ENCODE measurements around the gene ALDH16A1. TPM values are rescaled to one million over a fixed set of nuclear protein-coding genes. Genes with fewer than 3 reads are reported as not detected.
A peak's percentile ranks its signal among the peaks of the same experiment; 100 is the strongest.
"Not testable (repeated sequence)": the region's sequence is repeated elsewhere in the genome, so short reads cannot be mapped to it uniquely, and the experiment has no call there.

The ALDH16A1 gene
- total RNA-seq, 2 donors from 2014 or later = 22.6 to 57.9 TPM

GRCh38 chr19:49442771-49443365, 10.2 kb upstream of the ALDH16A1 start:
- intact Hi-C loops (cut with DNase I) = loop anchor here (2.0 kb wide), 1 partner anchor 50 kb away; no protein-coding TSS in a partner anchor
- H3K9ac ChIP-seq (ENCODE audit: low read depth in 2 of 2, low read length in 2 of 2) = peak overlapping the region; percentile 63 to 68
- no peaks in the 10 kb centered on the region for H3K9me3 ChIP-seq
- H3K4me1 ChIP-seq = no peaks in the 10 kb centered on the region
- DNase-seq = peak; percentile 96
- H3K4me3 ChIP-seq = peak overlapping the region; percentile 79
- peaks cover 17% of the 10 kb centered on the region for H3K27me3 ChIP-seq
- H3K27ac ChIP-seq = peak overlapping the region; percentile 72
- no peak for TF ChIP-seq CTCF (IDR thresholded peaks at IDR 0.05)
- no peaks in the 10 kb centered on the region for H3K36me3 ChIP-seq

GRCh38 chr19:49443366-49444099, 9.5 kb upstream of the ALDH16A1 start:
- Histone ChIP-seq H3K9me3 (no peaks in the 10 kb centered on the region), H3K27me3 (peaks cover 13% of the 10 kb centered on the region), H3K4me3 (peak overlapping the region; percentile 79), H3K9ac (ENCODE audit: low read depth in 2 of 2, low read length in 2 of 2) (peak overlapping the region; percentile 63 to 68), H3K27ac (peak overlapping the region; percentile 72), H3K4me1 (no peaks in the 10 kb centered on the region), H3K36me3 (no peaks in the 10 kb centered on the region)
- DNase-seq = peak; percentile 95
- intact Hi-C loops (cut with DNase I) = loop anchor here (2.0 kb wide), 1 partner anchor 51 kb away; no protein-coding TSS in a partner anchor
- TF ChIP-seq CTCF (IDR thresholded peaks at IDR 0.05) = peak; percentile 72

- DNase-seq; H3K36me3 ChIP-seq; intact Hi-C loops (cut with DNase I); H3K27ac ChIP-seq; H3K4me3 ChIP-seq; H3K9me3 ChIP-seq; H3K4me1 ChIP-seq; H3K9ac ChIP-seq (ENCODE audit: low read depth in 2 of 2, low read length in 2 of 2): not testable (repeated sequence)
- H3K27me3 ChIP-seq = peaks cover 13% of the 10 kb centered on the region
These were observed 8.8 kb upstream of the ALDH16A1 start for GRCh38 chr19:49444100-49444700.

- Histone ChIP-seq H3K27me3 (peaks cover 2% of the 10 kb centered on the region), H3K36me3 (no peaks in the 10 kb centered on the region), H3K27ac (no peak overlapping the region), H3K4me3 (no peak overlapping the region), H3K9me3 (no peaks in the 10 kb centered on the region), H3K4me1 (no peaks in the 10 kb centered on the region), H3K9ac (ENCODE audit: low read depth in 2 of 2, low read length in 2 of 2) (no peak overlapping the region)
- no peak for TF ChIP-seq CTCF (IDR thresholded peaks at IDR 0.05)
- DNase-seq = no peak
- intact Hi-C loops (cut with DNase I) = no loop called here
These were observed 7.0 kb upstream of the ALDH16A1 start for GRCh38 chr19:49445997-49446396.

GRCh38 chr19:49447485-49448431, 5.3 kb upstream of the ALDH16A1 start:
- no peak for TF ChIP-seq CTCF (IDR thresholded peaks at IDR 0.05)
- Histone ChIP-seq H3K9ac (ENCODE audit: low read depth in 2 of 2, low read length in 2 of 2) (no peak overlapping the region), H3K9me3 (no peaks in the 10 kb centered on the region), H3K27ac (no peak overlapping the region), H3K4me1 (no peaks in the 10 kb centered on the region), H3K36me3 (no peaks in the 10 kb centered on the region), H3K27me3 (no peaks in the 10 kb centered on the region), H3K4me3 (no peak overlapping the region)
- peak; percentile 50 for DNase-seq
- intact Hi-C loops (cut with DNase I) = no loop called here

Data from colonic mucosa (tissue), 4 donors.